Activated T-helper 1 cell treated with Interleukin-2 at 50 U/mL for 16 hours (primary cell): ENCODE results near the gene SCMH1.

ENCODE experiments used
- DNase-seq: peaks from one replicate; pipeline ENCODE4 v3.0.0-alpha.2; 2020; ENCODE audit warnings: low read depth

Gene SCMH1

DNA sequence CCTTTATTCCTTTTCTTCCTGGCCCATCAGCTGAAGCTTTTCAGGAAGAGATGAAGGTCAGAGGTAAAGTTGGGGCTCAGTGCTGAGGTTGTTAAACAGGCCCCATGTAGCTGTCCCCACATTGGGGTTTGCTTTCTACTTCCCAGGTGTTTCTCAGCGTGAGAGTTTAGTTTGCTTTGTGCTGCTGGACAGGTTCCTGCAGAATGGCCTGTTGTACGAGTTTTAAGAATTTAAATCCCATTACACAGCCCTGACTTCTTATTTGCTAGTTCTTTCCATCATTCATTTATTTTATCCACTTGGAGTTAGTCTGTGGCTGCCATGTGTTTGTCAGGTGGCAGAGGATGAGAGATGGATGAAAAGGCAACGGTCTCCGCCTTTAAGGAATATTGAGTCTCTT is 243.4 kb downstream of the SCMH1 start:
- DNase-seq, result no peak

DNA sequence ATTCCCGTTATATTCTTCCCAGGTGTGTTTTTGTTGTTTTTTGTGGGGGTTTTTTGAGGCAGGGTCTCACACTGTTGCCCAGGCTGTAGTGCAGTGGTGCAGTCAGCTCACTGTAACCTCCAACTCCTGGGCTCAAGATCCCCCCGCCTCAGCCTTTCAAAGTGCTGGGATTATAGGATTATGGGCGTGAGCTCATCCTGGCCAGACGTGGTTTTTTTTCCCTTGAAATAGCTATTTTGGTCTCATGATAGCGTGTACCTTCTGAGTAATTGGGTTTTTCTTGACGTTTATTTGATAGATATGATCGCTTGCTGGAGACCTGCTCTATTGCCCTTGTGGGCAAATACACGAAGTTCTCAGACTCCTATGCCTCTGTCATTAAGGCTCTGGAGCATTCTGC is 245.0 kb downstream of the SCMH1 start:
- no peak for DNase-seq

DNA sequence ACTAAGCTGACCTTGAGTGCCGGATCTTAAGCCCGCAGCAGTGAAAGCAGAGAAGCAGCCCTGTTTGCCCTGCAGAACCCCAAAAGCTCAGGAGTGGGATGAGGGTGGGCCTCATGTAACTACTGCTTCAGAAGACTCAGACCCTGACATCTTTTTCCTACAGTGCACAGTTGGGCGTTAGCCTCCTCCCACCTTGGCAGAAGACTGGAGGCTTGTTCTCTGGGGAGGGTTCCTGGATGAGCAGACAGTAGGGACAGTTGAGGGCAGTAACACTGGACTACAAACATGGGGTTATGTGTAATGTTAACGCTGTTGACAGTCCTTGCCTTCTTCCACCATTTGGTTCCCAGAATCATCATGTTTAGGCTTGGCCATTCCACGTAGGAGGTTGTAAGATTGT is 253.0 kb downstream of the SCMH1 start:
- DNase-seq, result no peak

DNA sequence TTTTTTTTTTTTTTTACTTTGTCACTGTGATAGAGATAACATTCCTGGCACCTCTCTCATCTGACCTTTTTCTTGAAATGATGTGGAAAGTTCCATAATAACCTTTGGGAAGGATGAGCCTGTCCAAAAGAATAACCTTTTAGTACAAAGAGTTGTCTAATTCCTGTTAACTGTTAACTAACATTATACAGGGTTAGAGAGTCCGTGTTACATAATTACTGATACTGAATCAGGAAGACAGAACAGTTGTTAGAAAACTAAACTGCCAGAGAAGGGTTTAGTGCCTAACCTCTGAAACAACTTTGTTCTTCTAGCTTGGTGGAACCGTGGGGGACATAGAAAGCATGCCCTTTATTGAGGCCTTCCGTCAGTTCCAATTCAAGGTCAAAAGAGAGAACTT is 253.8 kb downstream of the SCMH1 start:
- no peak for DNase-seq

DNA sequence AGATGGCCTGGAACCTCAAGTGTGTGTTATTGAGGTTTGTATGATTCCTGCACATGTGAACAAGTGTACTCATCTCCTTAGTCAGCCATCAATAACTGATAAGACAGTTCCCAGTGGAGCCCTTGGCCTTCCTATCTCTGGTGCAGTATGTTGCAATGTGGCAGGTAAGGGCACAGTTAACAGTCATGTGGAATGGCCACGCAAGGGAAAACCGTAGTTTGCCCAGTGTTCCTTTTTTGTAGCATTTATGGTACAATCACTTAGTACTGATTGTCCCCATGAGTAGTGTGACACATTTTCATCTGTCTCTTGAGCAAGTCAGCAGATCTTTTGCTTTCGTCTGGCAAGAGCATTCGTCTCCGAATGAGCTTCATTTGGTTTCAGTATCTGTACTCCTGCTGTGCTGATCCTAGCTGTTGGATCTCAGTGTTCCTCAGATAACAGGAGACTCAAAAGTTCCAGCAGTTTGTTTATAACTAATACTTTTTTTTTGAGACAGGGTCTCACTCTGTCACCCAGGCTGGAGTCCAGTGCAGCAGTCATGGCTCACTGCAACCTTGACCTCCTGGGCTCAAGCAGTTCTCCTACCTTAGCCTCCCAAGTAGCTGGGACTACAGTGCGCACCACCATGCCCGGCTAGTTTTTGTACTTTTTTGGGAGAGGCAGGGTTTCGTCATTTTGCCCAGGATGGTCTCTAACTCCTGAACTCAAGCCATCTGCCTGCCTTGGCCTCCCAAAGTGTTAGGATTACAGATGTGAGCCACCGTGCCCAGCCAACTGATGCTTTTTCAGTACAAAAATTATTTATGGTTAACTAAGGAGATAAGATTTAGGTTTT is 254.4 kb downstream of the SCMH1 start:
- DNase-seq, result no peak

DNA sequence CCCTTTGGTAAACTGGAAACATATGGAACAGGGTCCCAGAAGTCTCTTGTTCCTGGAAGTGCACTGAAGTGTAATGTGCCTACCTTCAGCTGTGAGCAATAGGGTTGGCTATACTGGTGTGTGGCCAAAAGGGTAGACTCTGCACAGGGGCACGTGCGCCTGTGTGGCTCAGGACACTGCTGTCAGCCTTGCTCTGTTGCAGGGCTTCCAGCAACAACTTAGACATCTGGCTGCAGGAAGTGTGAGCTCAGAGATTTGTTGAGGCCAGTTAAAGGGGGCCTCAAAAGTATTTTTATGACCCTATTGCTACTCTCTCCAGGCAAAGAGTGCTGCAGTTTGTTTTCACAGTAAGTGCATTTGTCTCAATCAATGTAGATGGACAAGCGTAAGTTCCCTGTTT is 255.2 kb downstream of the SCMH1 start:
- no peak for DNase-seq

DNA sequence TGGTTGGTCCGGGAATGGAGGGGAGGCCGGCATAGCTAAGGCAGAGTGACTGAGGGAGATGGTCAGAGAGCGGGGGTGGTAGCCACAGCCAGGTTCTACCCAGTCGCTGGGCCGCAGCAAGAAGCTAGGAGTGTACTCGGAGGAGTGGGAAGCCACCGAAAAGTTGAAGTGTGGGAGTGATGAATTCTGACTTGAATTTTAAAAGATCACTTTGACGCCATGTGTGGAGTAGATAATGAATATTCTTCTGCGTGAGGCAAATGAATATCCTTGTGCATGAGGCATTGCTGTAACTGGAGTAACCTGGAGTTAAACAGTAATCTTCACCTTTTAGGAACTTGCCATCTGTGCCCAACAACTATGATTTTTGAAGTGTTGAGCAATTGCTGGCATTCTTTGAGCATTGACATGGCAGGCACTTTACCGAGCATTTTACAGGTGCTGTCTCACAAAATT is 255.8 kb downstream of the SCMH1 start:
- DNase-seq, result no peak

DNA sequence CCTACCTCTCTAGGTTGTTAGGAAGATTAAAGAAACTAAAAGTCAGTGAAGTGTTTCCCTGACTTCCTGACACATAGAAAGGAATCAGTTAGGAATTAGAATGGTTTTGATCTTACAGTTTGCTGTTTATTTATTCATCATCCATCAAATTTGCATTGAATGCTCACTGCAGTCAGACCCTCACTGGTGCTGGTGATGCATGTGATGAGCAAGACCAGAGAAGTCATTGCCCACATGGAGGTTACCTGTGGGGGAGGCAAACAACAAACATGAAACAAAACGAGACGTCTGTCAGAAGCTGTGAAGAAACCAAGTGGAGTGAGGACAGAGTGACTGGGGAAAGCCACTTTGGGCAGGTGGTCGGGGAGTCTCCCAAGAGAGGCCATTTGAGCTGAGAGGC is 256.2 kb downstream of the SCMH1 start:
- DNase-seq, result no peak

DNA sequence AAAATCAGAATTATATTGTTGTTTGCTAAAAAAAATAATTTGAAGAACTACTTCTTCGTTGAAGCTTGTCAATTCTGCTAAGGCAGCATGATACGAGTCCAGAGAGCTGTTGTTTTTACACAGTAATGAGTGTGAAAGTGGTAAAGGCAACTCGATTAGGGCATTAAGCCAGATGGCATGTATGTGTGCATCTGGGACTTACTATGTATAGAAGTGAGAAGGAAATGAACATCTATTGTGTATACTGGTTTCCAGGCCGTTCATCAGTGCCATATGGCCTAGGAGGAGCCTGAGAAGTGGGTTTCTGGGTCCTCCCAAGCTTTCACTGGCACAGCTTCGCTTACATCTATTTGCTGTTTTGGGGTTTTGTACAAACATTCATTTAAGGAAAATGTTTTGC is 256.9 kb downstream of the SCMH1 start:
- DNase-seq, result no peak

DNA sequence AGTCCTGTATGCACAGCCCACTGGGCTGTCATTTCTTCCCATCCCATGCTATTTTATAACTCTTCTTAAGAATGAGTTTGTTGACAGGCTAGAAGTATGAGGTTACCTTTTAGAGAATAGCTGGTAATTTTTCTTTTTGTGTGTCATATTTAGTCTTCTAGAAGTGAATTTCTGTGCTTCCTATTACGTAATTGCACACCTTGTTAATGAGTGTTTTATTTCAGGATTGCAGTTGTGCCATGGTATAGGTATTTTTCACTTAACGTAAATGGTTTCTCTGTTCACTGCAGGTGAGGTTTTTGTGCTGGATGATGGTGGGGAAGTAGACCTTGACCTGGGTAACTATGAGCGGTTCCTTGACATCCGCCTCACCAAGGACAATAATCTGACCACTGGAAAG is 257.6 kb downstream of the SCMH1 start:
- DNase-seq, result no peak

DNA sequence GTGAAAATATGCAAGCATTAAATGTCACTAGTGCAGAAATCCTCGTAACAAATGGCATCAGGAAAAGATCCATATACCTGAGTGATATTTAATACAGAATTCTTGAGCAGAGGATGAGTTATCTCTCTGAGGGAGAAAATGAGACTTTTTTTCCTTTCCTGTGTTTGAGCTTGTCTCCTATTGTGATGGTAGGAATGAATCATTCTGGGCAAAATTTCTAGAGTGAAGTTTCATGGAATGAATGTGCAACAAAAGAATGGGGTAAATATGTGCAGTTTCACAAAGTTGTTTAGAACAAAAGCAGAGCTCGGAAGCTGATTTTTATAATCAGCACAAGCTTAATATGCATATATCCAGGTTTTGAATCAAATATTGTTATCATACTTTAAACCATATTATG is 258.0 kb downstream of the SCMH1 start:
- no peak for DNase-seq

DNA sequence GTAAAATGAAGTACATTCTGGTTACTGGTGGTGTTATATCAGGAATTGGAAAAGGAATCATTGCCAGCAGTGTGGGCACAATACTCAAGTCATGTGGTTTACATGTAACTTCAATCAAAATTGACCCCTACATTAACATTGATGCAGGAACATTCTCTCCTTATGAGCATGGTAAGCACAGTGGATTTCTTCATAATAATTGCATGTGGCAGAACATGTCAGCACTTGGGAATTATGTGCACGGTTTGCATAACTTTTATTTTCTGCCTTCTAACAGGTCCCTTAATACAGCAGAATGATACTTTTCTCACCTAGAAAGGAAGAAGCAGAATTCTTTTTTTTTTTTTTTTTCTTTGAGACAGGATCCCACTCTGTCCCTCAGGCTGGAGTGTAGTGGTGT is 258.8 kb downstream of the SCMH1 start:
- DNase-seq, result no peak

DNA sequence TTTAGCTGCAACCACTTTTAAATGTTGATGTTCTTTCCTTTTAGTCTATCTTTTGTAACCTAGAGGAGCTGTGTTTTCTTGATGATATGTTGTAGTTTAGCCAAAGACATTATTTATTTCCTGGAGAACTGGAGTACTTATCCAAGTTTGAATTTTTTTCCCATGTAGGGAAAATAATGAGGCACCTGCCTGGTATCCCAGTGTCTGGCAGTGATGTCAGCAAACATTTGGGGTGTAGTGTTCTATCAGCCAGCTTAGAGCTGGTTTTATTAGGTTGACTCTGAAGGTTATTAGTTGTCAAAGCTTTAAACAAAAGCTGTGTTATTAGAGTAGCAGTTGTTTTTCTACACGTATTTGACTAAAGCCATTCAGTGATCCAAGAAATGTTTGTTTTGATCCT is 259.4 kb downstream of the SCMH1 start:
- no peak for DNase-seq

DNA sequence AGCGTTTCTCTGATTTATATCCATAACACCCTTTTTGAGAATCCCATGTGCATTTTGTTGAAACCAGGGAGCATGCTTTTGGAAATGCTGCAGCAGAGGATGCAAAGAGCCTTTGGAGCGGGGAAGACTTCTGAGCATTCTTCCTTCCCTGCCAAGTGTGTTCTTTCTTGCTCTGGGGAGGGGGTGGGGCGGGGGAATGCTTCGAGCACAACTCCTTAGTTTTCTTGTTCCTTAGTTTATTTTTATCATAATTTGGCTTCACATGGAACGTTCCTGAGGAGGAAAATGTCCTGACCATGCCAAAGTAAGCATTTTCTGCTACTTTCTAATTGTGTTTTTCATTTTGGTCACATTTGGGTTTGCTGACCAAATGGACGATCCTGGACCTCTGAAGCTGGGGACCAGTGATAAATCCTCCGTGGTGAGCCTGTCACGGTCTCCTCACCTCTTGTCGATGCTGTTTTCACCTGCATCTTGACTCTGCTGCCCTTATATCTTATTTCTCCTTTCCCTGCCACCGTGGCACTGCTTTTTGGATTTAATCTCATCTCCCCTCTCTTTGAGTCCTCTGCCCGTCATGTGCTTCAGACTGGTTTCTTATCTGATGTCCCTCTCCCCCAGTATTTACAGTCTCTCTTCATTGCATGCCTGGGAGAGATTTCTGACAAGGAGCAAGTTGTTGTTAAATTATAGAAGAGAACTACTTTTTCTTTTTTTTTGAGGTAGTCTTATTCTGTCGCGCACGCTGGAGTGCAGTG is 260.2 kb downstream of the SCMH1 start:
- no peak for DNase-seq

DNA sequence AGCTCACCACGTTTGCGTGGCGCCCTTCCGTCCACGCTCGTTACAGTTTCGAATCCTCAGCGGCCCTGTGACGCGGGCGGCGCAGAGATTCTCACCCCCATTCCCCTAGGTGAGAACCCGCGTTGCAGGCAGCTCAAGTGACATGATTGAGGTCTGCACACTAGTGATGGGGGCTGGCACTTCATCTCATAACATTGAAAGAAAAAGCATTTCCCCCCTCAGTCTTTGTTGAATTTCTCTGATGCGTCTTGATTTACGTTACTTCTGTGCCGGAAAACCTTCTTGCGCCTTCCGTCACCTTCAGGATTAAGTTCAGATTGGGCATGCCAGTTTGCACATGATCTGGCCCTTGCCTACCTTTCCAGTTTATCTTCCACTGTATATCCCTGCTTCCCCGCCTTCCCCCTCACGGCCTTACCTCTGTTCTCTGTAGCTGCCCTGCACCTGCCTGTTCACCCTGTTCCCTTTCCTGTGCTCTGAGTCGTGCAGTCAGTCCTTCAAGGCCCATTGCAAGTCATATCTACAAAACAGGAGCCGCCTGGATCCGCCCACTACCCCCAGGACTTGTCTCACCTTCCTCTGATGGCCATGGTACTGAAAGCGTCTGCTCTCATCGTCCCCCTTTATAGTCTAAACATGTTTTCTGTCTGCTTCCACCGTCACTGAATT is 261.5 kb downstream of the SCMH1 start:
- DNase-seq, result peak; percentile 26

DNA sequence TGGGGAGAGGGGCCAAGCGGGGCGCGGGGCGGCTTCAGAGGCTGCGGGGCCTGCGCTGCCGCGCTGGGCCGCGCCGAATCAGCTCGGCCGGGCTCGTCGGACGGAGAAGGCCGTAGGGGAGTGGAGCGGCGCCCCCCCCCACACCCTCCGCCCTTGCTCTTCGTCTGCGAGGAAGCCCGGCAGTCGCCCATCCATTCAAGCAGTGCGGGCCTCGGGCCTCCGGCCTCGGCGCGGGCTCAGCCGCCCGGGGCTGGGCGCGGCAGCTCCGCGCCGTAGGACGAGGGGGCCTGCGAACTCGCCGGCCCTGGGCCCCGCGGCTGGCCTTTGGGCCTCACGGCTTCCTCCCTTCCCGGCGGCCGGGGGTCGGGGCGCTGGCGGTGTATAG is 262.0 kb downstream of the SCMH1 start:
- DNase-seq, result no peak

DNA sequence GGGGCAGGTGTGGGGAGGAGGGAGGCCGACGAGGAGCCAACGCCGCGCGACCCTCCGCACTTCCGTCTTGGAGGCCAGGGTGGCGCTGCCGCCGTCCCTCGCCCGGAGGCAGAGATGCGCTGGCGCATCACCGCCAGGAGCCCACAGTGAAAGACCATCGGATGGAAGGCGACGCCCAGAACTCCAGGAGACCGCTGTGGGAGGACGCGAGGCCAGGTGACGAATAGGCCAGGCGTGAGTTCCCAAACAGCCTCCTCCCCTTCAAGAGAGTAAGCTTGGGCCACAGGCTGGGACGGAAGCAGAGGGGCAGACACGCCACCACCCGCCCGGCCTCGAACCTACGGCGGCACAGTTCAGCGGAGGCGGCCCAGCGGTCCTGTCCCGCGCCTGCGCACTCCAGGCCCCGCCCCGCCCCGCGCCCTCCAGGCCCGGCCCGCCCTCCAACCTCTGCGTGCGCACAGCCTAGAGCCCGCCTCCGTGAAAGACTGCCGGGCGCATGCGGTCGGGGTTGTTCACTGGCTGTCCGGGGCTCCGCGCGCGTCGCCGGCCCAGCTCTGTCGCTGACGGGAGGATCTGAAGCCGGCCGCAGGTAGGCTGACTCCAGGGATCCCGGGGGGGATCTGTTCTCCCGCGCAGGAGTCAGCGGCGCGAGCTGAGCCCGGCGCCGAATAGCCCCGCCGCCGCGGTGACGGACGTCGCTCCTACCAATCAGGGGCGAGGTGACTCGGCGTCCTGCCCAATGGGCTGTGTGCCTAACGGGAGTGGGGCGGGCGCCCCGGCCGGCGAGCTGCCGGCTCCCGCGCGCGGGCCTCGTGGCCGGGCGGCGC is 262.7 kb downstream of the SCMH1 start, which contains the start of gene CTPS1:
TSS of gene CTPS1 (plus strand) at position 456 of the 827 bp plus-strand sequence. CDS start 3,595 bp downstream, outside the sequence.
- DNase-seq, result peak; percentile 94

DNA sequence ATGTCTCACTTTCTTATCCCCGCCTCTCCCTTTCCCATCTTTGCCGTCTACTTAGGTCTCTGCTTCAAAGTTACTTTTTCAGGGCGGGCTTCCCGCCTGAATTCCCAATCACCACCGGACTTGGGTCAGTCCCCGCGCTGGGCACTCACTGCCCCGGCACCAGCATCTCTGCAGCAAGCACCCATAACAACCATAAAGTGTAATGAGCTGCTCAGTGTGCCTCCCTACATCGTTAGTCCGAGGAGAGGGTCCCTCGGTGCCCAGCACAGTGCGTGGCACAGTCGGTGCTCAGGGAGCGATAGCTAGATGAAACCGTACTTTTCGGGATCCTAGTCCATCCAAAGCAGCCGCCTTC is 263.2 kb downstream of the SCMH1 start:
- DNase-seq, result no peak

DNA sequence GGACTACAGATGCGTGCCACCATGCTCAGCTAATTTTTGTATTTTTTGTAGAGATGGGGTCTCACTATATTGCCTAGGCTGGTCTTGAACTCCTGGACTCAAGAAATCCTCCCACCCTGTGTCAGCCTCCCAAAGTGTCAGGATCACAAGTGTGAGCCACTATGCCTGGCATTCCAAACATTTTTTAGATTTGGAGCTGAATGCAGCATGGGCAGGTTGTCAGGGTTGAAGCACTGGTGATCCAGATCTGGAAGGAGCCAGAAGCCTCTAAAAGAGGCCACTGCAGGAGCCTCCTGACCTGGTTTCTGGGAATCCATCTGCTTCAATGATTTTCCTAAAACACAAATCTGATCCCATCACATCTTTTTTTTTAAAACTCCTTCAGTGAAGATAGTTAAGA is 264.4 kb downstream of the SCMH1 start:
- no peak for DNase-seq
